HG03135 (cell line): ENCODE results near the gene ETFB.

ENCODE experiments used
- ATAC-seq: cut with Tn5 transposase; IDR thresholded peaks from one replicate; pipeline ENCODE4 v1.9.1; 2021; ENCODE audit warnings: mild to moderate bottlenecking, moderate library complexity; ENCODE audit not compliant: unreplicated experiment

Gene ETFB

DNA sequence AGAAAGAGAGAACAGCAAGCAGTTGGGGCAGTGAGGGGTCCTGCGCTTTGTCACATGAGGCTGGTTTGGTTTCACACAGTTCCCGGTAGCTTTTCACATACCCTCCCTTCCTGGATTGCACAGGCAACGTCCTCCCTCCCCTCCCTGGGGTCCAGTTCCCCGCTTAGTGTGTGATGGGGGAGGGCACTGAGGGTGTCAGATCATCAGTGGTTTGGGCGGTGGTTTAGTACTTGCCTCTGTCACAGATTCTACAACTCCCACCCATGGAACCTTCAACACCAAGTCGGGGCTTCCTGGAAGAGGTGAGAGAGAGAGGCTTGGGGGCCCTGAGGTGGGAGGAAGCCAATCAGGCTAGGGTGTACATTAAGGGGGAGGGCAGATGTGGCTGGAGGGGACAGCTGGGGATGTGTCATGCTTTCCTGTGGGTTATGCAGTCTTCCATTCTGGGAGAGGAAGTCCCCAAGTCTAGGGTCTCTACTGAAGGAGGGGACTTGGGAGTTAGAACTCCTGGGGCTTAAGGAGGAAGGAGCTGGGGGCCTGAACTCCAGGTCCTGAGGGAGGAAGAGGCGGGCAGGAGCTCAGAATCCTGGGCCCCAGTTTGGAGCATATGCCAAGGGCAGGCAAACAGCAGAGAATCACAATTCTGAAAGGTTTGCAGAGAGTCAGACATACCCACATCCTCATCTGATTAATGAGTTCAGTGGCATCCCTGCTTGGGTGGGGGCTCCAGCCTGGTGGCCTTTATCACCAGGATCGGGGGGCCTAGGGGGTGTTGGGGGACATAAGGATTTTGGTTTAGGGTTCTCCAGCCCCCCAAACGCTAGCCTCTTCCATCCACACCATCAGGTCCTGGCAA lies 6.7 kb upstream of the ETFB start, which contains the start of gene NKG7:
Gene NKG7, minus strand, starts transcription at position 6 of the 856 bp plus-strand sequence. CDS start 119 bp downstream, outside the sequence.
- peak; percentile 40 for ATAC-seq

DNA sequence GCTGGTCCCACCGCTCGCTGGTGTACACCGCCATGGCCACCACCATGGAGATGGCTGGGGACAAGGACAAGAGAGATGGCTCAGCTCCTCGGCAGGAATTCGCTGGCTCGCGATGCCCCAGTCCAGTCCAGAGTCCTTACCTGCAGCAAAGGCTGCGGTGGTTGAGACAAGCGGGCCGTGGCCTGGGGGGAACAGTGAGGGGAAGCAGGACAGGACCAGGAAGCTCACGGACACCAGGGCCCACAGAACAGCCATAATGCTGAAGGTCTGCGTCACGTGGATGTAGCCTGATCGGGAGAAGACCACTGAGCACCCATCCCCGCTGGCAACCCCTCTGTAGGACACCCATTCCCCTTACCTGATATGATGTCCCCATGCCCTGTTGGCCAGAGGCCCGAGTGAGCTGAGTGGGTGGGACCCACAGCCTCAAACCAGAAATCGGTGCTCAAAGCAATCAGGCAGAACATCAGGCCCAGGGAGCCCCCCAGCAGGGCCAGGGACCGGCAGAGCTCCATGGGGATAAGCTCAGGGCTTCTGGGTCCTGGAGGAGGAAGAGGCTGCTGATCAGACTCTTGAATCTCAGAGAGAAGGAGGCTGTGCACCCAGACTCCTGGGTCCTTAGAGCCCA lies 5.9 kb upstream of the ETFB start:
- no peak for ATAC-seq

DNA sequence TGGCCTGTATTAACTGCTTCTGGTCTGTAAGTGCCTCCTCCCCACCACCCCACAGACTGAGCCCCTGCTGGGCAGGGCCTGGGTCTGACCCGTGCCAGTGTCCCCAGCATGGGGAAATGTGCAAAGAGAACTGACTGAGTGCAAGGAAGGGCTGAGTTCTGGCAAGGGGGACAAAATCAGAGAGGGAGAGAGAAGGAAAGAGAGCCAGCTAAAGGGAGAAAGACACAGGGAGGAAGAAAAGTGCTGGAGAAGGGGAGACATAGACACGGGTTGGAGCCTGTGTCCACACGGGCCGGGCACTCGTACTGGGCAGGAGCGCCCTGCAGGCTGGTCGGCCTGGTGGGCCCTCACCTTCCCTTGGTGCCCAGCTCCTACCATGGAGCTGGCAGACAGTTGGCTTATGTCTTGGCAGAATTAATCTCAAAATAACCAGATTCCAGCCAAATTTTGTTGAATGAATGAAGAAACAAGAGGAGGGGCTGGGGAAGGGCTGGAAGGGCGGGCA lies 5.0 kb upstream of the ETFB start:
- ATAC-seq = no peak

DNA sequence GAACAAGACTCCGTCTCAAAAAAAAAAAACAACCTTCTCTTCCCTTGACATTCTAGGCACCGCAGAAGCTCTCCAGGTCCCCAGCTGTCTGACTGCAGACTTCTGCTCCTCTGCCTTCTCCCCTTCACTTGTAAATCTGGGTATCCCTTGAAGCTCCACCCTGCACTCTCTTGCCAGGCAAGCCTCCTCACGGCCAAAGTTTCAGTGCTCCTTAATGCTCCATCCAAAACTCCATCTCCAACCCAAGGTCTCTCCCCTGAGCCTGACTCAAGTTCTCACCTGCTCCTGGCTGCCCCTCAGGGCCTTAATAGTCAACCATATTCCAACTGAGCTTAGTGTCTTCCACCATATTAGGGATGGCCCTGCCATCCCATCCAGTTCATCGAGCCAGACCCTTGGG lies 4.0 kb upstream of the ETFB start:
- no peak for ATAC-seq

DNA sequence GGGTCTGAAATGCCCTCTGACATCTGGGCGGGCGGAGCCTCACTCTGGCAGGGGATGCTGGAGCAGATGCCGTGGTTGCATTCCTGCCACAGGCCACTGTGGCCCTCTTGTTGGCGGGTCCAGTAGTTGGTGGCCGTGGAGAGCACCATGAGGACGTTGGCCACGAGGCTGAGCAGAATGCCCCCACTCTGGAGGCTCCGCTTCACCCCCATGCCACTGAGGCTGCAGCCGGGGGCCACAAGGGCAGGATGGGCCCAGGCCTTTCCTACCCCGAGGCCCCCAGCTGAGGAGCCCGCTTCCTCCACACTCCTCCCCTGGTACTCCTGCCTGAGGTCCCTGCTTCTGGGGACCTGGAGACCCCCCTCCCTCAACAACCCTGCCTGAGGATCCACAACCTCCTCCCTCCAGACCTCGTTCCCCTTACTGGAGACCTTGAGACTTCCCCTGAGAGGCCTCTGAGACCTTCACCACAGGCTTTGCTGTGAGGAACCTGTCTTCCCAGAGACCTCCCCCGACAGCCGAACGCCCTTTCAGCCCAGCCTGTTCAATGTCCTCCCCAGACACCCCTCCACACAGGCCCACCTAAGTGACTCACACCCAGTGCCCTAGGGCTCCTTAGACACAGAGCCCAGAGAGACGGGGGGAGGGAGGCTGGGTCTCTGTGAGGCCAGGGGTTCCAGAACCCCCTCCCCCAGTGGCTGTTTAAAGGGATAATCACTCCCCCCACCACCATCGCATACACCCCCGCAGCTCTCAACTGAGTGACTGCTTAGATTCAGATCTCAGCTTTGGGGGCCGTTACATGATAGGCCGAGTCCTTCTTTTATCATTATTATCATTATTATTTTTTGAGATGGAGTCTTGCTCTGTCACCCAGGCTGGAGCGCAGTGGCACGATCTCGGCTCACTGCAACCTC lies 2.4 kb upstream of the ETFB start, which contains the start of gene CLDND2:
Gene CLDND2, minus strand, starts transcription at position 638 of the 917 bp plus-strand sequence. Its CDS starts 426 bp downstream, at position 212.
- no peak for ATAC-seq

DNA sequence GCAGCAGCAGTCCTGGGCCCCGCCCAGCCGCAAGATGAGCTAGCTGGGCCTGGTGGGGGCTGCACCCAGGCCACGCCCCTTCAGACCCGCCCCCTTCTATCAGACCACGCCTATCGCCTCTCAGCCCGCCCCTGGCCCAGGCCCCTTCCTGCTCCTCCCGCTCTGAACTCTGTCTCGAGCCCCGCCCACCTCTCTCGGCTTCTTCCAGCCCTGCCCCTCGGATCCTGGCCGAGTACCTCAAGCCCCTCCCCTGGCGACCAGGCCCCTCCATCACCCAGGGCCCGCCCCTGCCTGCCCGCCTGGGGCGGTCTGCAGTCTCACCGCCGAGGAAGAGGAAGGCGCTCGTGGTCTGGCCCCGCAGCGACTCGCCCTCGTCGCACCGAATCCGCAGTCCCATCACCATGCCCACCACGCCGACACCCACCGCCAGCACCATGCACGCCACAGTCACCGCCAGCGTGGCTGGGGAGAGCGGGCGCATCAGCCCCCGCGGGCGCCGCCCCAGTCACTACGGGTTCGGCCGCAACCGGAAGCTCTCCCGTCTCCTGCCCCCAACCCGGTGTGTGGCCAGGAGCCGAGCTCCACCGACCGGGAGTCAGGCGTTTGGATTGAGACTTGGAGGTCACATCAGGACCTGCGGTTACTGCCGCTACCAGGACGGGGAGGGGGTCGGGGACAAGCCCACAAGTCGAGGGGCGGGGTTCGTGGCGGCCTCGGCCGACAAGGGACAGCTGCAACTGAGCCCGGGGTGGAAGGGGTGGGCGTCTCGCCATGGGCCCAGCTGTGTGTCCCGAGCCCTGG lies 1.6 kb upstream of the ETFB start:
- ATAC-seq = peak; percentile 76

DNA sequence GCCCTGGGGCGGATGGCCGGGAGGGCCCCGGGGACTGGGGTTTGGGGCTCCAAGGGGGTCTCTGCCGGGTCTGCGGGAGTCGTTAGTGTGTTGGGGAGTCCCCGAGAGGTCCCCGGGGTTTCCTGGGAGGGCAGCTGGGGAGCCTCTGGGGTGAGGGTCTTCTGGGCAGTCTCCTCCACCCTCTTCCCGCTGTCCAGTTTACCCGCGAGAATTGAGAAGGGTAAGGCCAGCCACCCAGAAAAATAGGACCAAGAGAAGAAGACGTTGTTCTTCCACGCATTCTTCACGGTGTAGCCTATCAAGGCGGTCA lies 1.0 kb upstream of the ETFB start:
- no peak for ATAC-seq

DNA sequence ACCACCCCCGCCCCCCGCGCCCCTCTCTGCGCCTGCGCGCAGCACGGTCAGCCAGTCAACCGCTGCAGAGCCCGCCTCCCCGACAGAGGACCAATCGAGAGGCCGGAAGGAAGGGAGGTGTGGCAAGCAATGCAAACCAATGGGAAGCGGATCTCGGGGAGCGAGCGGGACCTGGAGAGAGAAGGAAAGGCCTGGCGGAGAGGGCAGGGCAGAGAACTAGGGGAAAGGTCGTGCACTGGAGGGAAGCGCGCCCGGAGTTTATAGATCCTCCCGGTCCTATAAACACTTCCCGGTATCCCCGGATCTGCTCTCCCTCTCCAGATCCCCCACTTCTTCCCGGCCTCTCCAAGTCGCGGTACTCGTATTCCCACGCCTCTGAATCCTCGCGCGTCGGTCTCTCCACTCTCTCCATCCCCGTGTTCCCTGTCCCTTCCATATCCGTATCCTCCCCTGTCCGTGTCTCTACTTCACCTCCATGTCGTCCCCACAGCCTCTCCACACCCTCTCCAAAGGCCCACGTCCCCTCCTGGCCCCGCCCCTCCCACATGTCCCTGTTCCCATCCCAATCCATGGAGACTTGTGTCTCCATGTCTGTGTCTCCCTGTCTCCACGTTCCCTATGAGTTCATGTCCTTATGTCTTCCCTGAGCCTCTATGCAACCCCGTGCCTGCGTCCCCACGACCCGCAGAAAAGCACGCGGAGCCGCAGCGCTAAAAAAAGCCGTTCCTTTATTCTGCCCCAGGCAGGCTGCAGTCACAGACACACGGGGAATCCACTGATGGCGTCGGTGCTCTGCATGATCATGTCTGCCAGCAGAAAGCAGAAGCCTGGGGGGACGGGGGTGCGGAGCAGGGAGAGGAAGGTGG lies 434 bp upstream of the ETFB start:
- ATAC-seq = peak; percentile 36

DNA sequence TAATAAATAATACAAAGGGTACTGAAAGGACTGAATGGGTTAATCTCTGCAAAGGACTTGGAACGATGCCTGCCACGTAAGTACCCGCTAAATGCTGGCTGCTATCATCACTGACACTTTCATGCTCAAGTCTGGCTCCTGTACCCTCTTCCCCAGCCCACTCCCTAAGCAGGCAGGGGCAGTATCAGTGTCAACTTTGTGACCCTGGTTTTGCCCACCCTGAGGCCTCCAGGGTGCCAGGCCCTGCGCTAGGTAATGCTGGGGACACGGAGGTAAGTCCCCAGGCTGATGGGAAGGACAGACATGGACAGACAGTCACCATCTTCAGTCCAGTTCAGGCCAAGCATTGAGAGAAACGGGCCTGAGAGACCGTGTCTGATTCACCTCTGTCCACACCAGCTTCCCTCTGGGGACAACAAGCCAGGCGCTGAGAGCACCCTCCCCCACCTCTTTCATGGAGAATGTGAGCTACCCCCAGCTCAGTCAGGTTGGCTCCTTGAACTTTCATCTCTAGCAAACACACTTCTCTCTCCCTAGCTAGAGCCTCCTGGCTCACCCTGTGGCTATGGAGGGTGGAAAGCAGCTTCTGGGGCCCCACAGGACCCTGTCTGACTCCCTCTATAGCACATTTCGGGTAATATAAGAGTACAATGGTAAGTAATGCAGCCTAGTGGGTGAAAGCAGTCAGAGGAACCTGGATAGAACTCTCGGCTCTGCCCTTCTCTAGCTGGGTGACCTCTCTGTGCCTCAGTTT lies 800 bp downstream of the ETFB start:
- ATAC-seq = no peak

DNA sequence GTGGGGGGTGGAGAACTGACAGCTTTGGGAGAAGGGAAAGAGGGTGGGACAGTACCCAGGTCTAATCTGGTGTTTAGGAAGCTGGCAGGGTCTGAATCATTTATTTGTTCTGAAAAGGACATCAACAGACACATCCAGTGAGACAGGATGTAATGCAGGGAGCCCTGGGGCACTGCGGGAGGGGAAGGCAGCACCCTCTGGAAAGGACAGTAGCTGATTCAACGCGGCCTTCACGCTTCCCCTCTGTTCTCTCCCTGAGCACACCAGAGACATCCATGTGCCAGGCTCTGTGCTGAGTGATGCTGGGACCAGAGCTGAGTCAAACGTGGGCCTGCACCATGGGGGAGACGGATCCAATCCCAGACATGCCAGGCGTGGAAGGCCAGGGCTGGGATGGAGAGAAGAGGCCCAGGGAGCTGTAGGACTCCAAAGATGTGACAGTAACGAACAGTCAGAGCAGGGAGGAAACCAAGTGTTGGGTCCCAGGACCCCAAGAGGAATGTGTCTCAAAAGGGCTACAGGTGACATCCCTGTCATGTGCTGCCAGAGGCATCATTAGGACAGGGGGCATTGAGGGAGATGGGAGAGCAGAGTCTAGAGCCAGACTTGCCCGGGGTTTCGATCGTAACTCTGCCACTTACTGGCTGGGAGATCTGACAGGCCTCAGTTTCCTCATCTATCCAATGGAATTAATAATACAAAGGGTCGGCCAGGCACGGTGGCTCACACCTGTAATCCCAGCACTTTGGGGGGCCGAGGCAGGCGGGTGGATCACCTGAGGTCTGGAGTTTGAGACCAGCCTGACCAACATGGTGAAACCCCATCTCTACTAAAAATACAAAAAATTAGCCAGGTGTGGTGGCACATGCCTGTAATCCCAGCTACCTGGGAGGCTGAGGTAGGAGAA lies 1.7 kb downstream of the ETFB start:
- ATAC-seq = no peak

DNA sequence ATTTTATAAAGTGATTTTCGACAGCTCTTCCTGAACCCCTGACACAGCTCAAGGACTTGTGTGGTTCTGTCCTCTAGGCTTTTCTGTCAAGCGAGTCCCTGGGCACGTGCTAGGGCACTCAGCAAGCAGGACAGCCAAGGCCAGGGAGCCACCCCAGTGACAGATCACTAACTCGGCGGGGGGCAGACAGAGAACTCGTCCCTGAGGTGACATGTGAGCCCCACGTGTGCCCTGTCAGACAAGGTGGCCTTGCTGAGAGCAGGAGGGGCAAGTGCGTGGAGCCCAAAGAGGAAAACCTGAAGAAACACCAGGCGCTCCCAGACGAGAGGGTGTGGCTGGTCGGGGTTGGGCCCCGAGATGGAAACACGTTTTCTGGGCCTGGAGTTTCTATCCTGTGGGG lies 4.9 kb downstream of the ETFB start:
- no peak for ATAC-seq

DNA sequence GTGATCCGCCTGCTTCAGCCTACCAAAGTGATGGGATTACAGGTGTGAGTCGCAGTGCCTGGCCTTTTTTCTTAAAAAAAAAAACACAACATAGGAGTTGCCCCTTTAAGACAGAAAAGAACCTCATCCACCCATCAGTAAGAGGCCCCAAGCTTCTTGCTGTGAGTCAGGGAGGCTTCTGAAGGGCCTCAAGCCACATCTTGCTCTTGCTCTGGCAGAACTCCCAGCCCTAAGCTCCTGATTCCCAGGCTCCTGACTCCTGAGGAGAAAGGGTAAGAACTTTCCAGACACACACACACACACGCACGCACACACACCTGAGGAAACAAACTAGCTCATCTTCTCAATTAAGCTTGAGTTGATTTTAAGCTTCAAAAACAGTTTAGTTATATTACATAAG lies 6.9 kb downstream of the ETFB start:
- no peak for ATAC-seq

DNA sequence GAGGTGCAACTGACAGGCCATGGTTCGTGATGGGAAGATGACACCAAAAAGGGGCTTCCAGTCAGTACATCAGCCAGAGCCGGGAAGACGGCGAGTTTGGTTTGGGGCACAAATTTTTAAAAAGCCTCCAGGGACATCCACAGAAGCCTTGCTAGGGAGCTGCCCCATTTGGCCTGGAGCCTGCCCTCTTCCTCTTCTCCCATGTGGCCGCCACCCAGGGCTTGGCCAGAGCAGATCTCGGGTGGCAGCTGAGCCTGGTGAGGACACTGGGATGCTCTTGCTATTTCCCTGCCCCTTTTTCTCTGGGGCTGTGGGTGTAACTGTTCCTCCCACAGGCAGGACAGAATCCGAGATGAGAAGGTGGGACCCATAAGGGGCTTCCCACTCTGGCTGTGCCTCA lies 8.2 kb downstream of the ETFB start:
- no peak for ATAC-seq

DNA sequence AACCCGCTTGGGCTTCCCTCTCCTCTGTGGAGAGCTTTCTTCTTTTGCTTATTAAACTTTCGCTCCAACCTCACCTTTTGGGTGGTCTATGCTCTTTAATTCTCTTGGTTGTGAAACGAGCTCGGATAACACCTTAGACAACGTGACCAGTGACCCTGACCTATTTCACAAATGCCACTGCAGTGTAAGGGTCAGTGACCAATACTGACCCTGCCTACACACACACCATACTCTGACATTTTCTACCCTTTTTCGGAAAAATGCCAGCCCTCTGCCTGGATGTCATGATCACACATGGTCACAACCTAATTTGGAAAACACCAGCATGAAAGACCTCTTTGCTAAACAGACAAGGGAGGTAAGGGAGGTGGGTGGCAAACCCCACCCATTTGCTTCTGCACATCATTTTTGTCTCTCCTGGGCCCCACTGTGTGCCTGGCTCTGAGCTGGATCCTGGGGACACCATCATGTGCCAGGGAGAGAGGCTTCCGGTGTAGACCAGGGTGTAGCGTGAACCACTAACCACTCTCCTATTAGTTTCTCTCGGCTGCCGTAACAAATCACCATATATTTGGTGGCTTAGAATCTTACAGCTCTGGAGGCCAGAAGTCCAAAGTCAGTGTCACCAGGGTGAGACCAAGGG lies 9.9 kb downstream of the ETFB start:
- no peak for ATAC-seq

DNA sequence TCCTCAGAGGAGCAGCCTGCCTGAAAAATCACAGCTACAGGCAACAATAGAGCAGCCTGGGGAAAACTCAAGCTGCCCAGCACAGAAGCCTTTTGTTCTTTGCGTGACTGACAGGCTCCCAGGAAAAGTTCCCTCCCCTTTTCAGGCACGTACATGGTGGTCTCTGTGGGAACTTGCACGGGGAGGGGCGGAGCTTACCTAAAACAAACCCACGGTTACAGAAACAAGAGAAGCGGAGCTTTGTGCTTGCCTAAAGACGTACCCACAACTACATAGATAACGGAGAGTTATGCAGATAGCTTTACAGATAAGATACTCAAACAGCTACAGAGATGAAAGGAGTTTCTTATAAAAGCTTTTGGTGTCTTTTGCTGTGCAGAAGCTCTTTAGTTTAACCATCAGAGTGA lies 11.4 kb downstream of the ETFB start:
- no peak for ATAC-seq

DNA sequence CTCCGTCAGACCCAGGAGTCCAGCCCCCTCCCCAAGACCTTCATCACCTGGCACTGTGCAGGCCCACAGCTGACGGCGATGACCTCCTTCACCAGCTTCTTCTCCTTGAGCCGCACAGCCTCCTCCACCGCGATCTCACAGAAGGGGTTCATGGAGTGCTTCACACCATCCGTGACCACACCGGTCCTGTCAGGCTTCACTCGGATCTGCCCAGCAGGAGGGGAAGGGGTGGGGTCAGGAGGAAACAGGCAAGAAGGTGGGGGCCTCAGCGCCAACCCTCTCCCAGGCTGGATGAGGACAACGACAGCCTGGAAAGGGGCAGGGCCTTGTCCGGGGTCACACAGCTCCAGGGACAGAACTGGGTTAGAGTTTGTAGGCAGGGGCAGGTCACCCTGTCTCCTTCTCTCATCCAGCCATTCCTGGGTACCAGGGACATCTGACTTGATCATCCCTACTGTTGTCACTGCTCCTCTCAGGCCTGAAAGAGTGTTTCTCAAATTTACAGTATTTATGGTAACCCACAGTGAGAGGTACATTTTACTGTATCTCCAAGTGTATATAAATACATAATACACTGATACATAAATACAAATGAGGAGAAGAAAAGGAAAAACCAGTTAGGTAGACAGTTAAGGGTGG lies 12.0 kb downstream of the ETFB start:
- no peak for ATAC-seq
